ENCODE results near the gene PPM1L.
"Not testable (repeated sequence)": the region's sequence is repeated elsewhere in the genome, so short reads cannot be mapped to it uniquely, and the experiment has no call there.

The PPM1L gene

GRCh38 chr3:160998581-160998980 lies 242.6 kb downstream of the PPM1L start:
- no peak overlapping the region for H3K4me3 ChIP-seq (ENCODE audit: low read length)
- no peaks in the 10 kb centered on the region; the same call in 1 of the 2 replicates for H3K4me1 ChIP-seq (ENCODE audit: insufficient read depth, low read length)
- no peaks in the 10 kb centered on the region for H3K9me3 ChIP-seq (ENCODE audit: insufficient read depth, low read depth, low read length)
- H3K27ac ChIP-seq (ENCODE audit: low read length), result no peak overlapping the region
- no peaks in the 10 kb centered on the region for H3K36me3 ChIP-seq (ENCODE audit: insufficient read depth, low read depth, low read length)
- no peaks in the 10 kb centered on the region for H3K27me3 ChIP-seq (ENCODE audit: insufficient read depth, low read length)
- H3K9ac ChIP-seq (ENCODE audit: low read depth, low read length), result no peak overlapping the region

GRCh38 chr3:160999274-160999673 lies 243.2 kb downstream of the PPM1L start:
- H3K4me1 ChIP-seq (ENCODE audit: insufficient read depth, low read length), result no peaks in the 10 kb centered on the region; the same call in 1 of the 2 replicates
- no peaks in the 10 kb centered on the region for H3K9me3 ChIP-seq (ENCODE audit: insufficient read depth, low read depth, low read length)
- H3K36me3 ChIP-seq (ENCODE audit: insufficient read depth, low read depth, low read length), result no peaks in the 10 kb centered on the region
- no peak overlapping the region for H3K4me3 ChIP-seq (ENCODE audit: low read length)
- no peak overlapping the region for H3K27ac ChIP-seq (ENCODE audit: low read length)
- no peaks in the 10 kb centered on the region for H3K27me3 ChIP-seq (ENCODE audit: insufficient read depth, low read length)
- H3K9ac ChIP-seq (ENCODE audit: low read depth, low read length), result no peak overlapping the region

- Histone ChIP-seq H3K27ac (ENCODE audit: low read length) (no peak overlapping the region), H3K36me3 (ENCODE audit: insufficient read depth, low read depth, low read length) (no peaks in the 10 kb centered on the region), H3K27me3 (ENCODE audit: insufficient read depth, low read length) (no peaks in the 10 kb centered on the region), H3K4me3 (ENCODE audit: low read length) (no peak overlapping the region), H3K4me1 (ENCODE audit: insufficient read depth, low read length) (no peaks in the 10 kb centered on the region), H3K9ac (ENCODE audit: low read depth, low read length) (no peak overlapping the region), H3K9me3 (ENCODE audit: insufficient read depth, low read depth, low read length) (no peaks in the 10 kb centered on the region)
Observed at GRCh38 chr3:161008086-161008485, 252.1 kb downstream of the PPM1L start.

- H3K27me3 ChIP-seq (ENCODE audit: insufficient read depth, low read length); H3K4me3 ChIP-seq (ENCODE audit: low read length); H3K27ac ChIP-seq (ENCODE audit: low read length); H3K9ac ChIP-seq (ENCODE audit: low read depth, low read length); H3K9me3 ChIP-seq (ENCODE audit: insufficient read depth, low read depth, low read length); H3K4me1 ChIP-seq (ENCODE audit: insufficient read depth, low read length); H3K36me3 ChIP-seq (ENCODE audit: insufficient read depth, low read depth, low read length): not testable (repeated sequence)
Observed at GRCh38 chr3:161010151-161010550, 254.1 kb downstream of the PPM1L start.

- no peaks in the 10 kb centered on the region for H3K9me3 ChIP-seq (ENCODE audit: insufficient read depth, low read depth, low read length)
- no peak overlapping the region for H3K9ac ChIP-seq (ENCODE audit: low read depth, low read length)
- no peaks in the 10 kb centered on the region for H3K27me3 ChIP-seq (ENCODE audit: insufficient read depth, low read length)
- H3K36me3 ChIP-seq (ENCODE audit: insufficient read depth, low read depth, low read length), result no peaks in the 10 kb centered on the region
- H3K27ac ChIP-seq (ENCODE audit: low read length), result no peak overlapping the region
- H3K4me1 ChIP-seq (ENCODE audit: insufficient read depth, low read length), result no peaks in the 10 kb centered on the region
- no peak overlapping the region for H3K4me3 ChIP-seq (ENCODE audit: low read length)
Observed at GRCh38 chr3:161014843-161015749, 259.1 kb downstream of the PPM1L start.

GRCh38 chr3:161016417-161017313 lies 260.6 kb downstream of the PPM1L start:
- Histone ChIP-seq H3K4me3 (ENCODE audit: low read length) (no peak overlapping the region), H3K9ac (ENCODE audit: low read depth, low read length) (no peak overlapping the region), H3K4me1 (ENCODE audit: insufficient read depth, low read length) (no peaks in the 10 kb centered on the region), H3K36me3 (ENCODE audit: insufficient read depth, low read depth, low read length) (no peaks in the 10 kb centered on the region), H3K27ac (ENCODE audit: low read length) (no peak overlapping the region), H3K9me3 (ENCODE audit: insufficient read depth, low read depth, low read length) (no peaks in the 10 kb centered on the region), H3K27me3 (ENCODE audit: insufficient read depth, low read length) (no peaks in the 10 kb centered on the region)

GRCh38 chr3:161017971-161018370 lies 261.9 kb downstream of the PPM1L start:
- Histone ChIP-seq H3K27me3 (ENCODE audit: insufficient read depth, low read length) (no peaks in the 10 kb centered on the region), H3K9ac (ENCODE audit: low read depth, low read length) (no peak overlapping the region), H3K4me1 (ENCODE audit: insufficient read depth, low read length) (no peaks in the 10 kb centered on the region), H3K4me3 (ENCODE audit: low read length) (no peak overlapping the region), H3K36me3 (ENCODE audit: insufficient read depth, low read depth, low read length) (no peaks in the 10 kb centered on the region), H3K27ac (ENCODE audit: low read length) (no peak overlapping the region), H3K9me3 (ENCODE audit: insufficient read depth, low read depth, low read length) (peaks cover 2% of the 10 kb centered on the region)

- no peak overlapping the region for H3K4me3 ChIP-seq (ENCODE audit: low read length)
- no peaks in the 10 kb centered on the region for H3K36me3 ChIP-seq (ENCODE audit: insufficient read depth, low read depth, low read length)
- H3K27me3 ChIP-seq (ENCODE audit: insufficient read depth, low read length), result no peaks in the 10 kb centered on the region
- no peaks in the 10 kb centered on the region for H3K4me1 ChIP-seq (ENCODE audit: insufficient read depth, low read length)
- H3K27ac ChIP-seq (ENCODE audit: low read length), result no peak overlapping the region
- no peak overlapping the region for H3K9ac ChIP-seq (ENCODE audit: low read depth, low read length)
- H3K9me3 ChIP-seq (ENCODE audit: insufficient read depth, low read depth, low read length), result peaks cover 10% of the 10 kb centered on the region
Observed at GRCh38 chr3:161020256-161020655, 264.2 kb downstream of the PPM1L start.

- H3K27ac ChIP-seq (ENCODE audit: low read length), result no peak overlapping the region
- H3K9me3 ChIP-seq (ENCODE audit: insufficient read depth, low read depth, low read length), result peaks cover 10% of the 10 kb centered on the region
- H3K36me3 ChIP-seq (ENCODE audit: insufficient read depth, low read depth, low read length), result no peaks in the 10 kb centered on the region
- H3K4me3 ChIP-seq (ENCODE audit: low read length), result no peak overlapping the region
- peaks cover 4% of the 10 kb centered on the region; the same call in 1 of the 2 replicates for H3K4me1 ChIP-seq (ENCODE audit: insufficient read depth, low read length)
- no peak overlapping the region for H3K9ac ChIP-seq (ENCODE audit: low read depth, low read length)
- H3K27me3 ChIP-seq (ENCODE audit: insufficient read depth, low read length), result no peaks in the 10 kb centered on the region
Observed at GRCh38 chr3:161025911-161026310, 269.9 kb downstream of the PPM1L start.

GRCh38 chr3:161026612-161027510 lies 270.8 kb downstream of the PPM1L start:
- H3K27ac ChIP-seq (ENCODE audit: low read length), result no peak overlapping the region
- H3K9me3 ChIP-seq (ENCODE audit: insufficient read depth, low read depth, low read length), result peaks cover 10% of the 10 kb centered on the region
- no peaks in the 10 kb centered on the region for H3K36me3 ChIP-seq (ENCODE audit: insufficient read depth, low read depth, low read length)
- H3K9ac ChIP-seq (ENCODE audit: low read depth, low read length), result no peak overlapping the region
- H3K4me1 ChIP-seq (ENCODE audit: insufficient read depth, low read length), result peaks cover 4% of the 10 kb centered on the region; the same call in 1 of the 2 replicates
- no peak overlapping the region for H3K4me3 ChIP-seq (ENCODE audit: low read length)
- no peaks in the 10 kb centered on the region for H3K27me3 ChIP-seq (ENCODE audit: insufficient read depth, low read length)

- Histone ChIP-seq H3K9me3 (ENCODE audit: insufficient read depth, low read depth, low read length) (peaks cover 1% of the 10 kb centered on the region), H3K36me3 (ENCODE audit: insufficient read depth, low read depth, low read length) (no peaks in the 10 kb centered on the region), H3K27ac (ENCODE audit: low read length) (no peak overlapping the region), H3K27me3 (ENCODE audit: insufficient read depth, low read length) (no peaks in the 10 kb centered on the region), H3K9ac (ENCODE audit: low read depth, low read length) (no peak overlapping the region), H3K4me3 (ENCODE audit: low read length) (no peak overlapping the region), H3K4me1 (ENCODE audit: insufficient read depth, low read length) (peaks cover 4% of the 10 kb centered on the region; the same call in 1 of the 2 replicates)
Observed at GRCh38 chr3:161028555-161029153, 272.6 kb downstream of the PPM1L start.
